Measurements from ENCODE around the gene LAMTOR1.
A peak's percentile ranks its signal among the peaks of the same experiment; 100 is the strongest.

LAMTOR1 gene

GRCh38 chr11:72116019-72116755 lies 13.1 kb upstream of the LAMTOR1 start:
- H3K36me3 ChIP-seq (ENCODE audit: insufficient read depth, low read length): no peaks in the 10 kb centered on the region
- H3K27me3 ChIP-seq (ENCODE audit: control insufficient read depth in 1 of 2, insufficient read depth in 2 of 2, low read length in 2 of 2): no peaks in the 10 kb centered on the region
- no peaks in the 10 kb centered on the region for H3K9me3 ChIP-seq (ENCODE audit: low read length)
- H3K4me3 ChIP-seq (ENCODE audit: low read depth in 1 of 2, low read length in 2 of 2): no peak overlapping the region
- H3K27ac ChIP-seq (ENCODE audit: low read depth, low read length): no peak overlapping the region
- H3K9ac ChIP-seq (ENCODE audit: low read length): no peak overlapping the region
- H3K4me1 ChIP-seq (ENCODE audit: insufficient read depth, low read length): peaks cover 9% of the 10 kb centered on the region

GRCh38 chr11:72114570-72114969 lies 11.5 kb upstream of the LAMTOR1 start:
- H3K4me1 ChIP-seq (ENCODE audit: insufficient read depth, low read length): peaks cover 12% of the 10 kb centered on the region
- no peak overlapping the region for H3K9ac ChIP-seq (ENCODE audit: low read length)
- H3K9me3 ChIP-seq (ENCODE audit: low read length): no peaks in the 10 kb centered on the region
- no peak overlapping the region for H3K27ac ChIP-seq (ENCODE audit: low read depth, low read length)
- H3K36me3 ChIP-seq (ENCODE audit: insufficient read depth, low read length): peaks cover 16% of the 10 kb centered on the region
- no peaks in the 10 kb centered on the region for H3K27me3 ChIP-seq (ENCODE audit: control insufficient read depth in 1 of 2, insufficient read depth in 2 of 2, low read length in 2 of 2)
- H3K4me3 ChIP-seq (ENCODE audit: low read depth in 1 of 2, low read length in 2 of 2): no peak overlapping the region

- Histone ChIP-seq H3K4me1 (ENCODE audit: insufficient read depth, low read length) (peaks cover 12% of the 10 kb centered on the region), H3K9me3 (ENCODE audit: low read length) (no peaks in the 10 kb centered on the region), H3K36me3 (ENCODE audit: insufficient read depth, low read length) (peaks cover 21% of the 10 kb centered on the region), H3K27me3 (ENCODE audit: control insufficient read depth in 1 of 2, insufficient read depth in 2 of 2, low read length in 2 of 2) (no peaks in the 10 kb centered on the region), H3K4me3 (ENCODE audit: low read depth in 1 of 2, low read length in 2 of 2) (peak overlapping the region in 1 of 2 donors; percentile 63), H3K9ac (ENCODE audit: low read length) (peak overlapping the region; percentile 88), H3K27ac (ENCODE audit: low read depth, low read length) (peak overlapping the region; percentile 91)
These were observed 10.1 kb upstream of the LAMTOR1 start for GRCh38 chr11:72112978-72113808.

- Histone ChIP-seq H3K9ac (ENCODE audit: low read length) (peak within 1 kb of the TSS; percentile 88), H3K27ac (ENCODE audit: low read depth, low read length) (peak within 1 kb of the TSS; percentile 96), H3K27me3 (ENCODE audit: control insufficient read depth in 1 of 2, insufficient read depth in 2 of 2, low read length in 2 of 2) (no peaks in the 10 kb centered on the region), H3K9me3 (ENCODE audit: low read length) (no peaks in the 10 kb centered on the region), H3K36me3 (ENCODE audit: insufficient read depth, low read length) (peaks cover 26% of the 10 kb centered on the region), H3K4me1 (ENCODE audit: insufficient read depth, low read length) (peaks cover 12% of the 10 kb centered on the region), H3K4me3 (ENCODE audit: low read depth in 1 of 2, low read length in 2 of 2) (peak within 1 kb of the TSS; percentile 57 to 63)
These were observed 9.3 kb upstream of the LAMTOR1 start, which contains the start of gene ANAPC15 for GRCh38 chr11:72112143-72112977. Gene ANAPC15 (minus strand): TSS chr11:72112695. CDS start chr11:72111276, 1,419 bp downstream.

GRCh38 chr11:72111300-72112142 lies 8.4 kb upstream of the LAMTOR1 start:
- H3K4me3 ChIP-seq (ENCODE audit: low read depth in 1 of 2, low read length in 2 of 2): peak overlapping the region; percentile 33 to 63
- H3K36me3 ChIP-seq (ENCODE audit: insufficient read depth, low read length): peaks cover 28% of the 10 kb centered on the region
- peak overlapping the region; percentile 88 for H3K9ac ChIP-seq (ENCODE audit: low read length)
- H3K4me1 ChIP-seq (ENCODE audit: insufficient read depth, low read length): peaks cover 12% of the 10 kb centered on the region
- no peaks in the 10 kb centered on the region for H3K27me3 ChIP-seq (ENCODE audit: control insufficient read depth in 1 of 2, insufficient read depth in 2 of 2, low read length in 2 of 2)
- H3K27ac ChIP-seq (ENCODE audit: low read depth, low read length): peak overlapping the region; percentile 96
- no peaks in the 10 kb centered on the region for H3K9me3 ChIP-seq (ENCODE audit: low read length)

- Histone ChIP-seq H3K36me3 (ENCODE audit: insufficient read depth, low read length) (peaks cover 25% of the 10 kb centered on the region), H3K9me3 (ENCODE audit: low read length) (no peaks in the 10 kb centered on the region), H3K27me3 (ENCODE audit: control insufficient read depth in 1 of 2, insufficient read depth in 2 of 2, low read length in 2 of 2) (no peaks in the 10 kb centered on the region), H3K27ac (ENCODE audit: low read depth, low read length) (no peak within 1 kb of the TSS), H3K9ac (ENCODE audit: low read length) (no peak within 1 kb of the TSS), H3K4me1 (ENCODE audit: insufficient read depth, low read length) (peaks cover 22% of the 10 kb centered on the region), H3K4me3 (ENCODE audit: low read depth in 1 of 2, low read length in 2 of 2) (no peak within 1 kb of the TSS)
These were observed 2.8 kb upstream of the LAMTOR1 start, which contains the start of gene TOMT for GRCh38 chr11:72105888-72106287. Gene TOMT (plus strand): TSS chr11:72105924. CDS start chr11:72105952, 28 bp downstream.

- Histone ChIP-seq H3K27ac (ENCODE audit: low read depth, low read length) (peak overlapping the region; percentile 88), H3K9me3 (ENCODE audit: low read length) (no peaks in the 10 kb centered on the region), H3K9ac (ENCODE audit: low read length) (peak overlapping the region; percentile 58), H3K27me3 (ENCODE audit: control insufficient read depth in 1 of 2, insufficient read depth in 2 of 2, low read length in 2 of 2) (no peaks in the 10 kb centered on the region), H3K4me3 (ENCODE audit: low read depth in 1 of 2, low read length in 2 of 2) (peak overlapping the region in 1 of 2 donors; percentile 69), H3K36me3 (ENCODE audit: insufficient read depth, low read length) (peaks cover 23% of the 10 kb centered on the region), H3K4me1 (ENCODE audit: insufficient read depth, low read length) (peaks cover 39% of the 10 kb centered on the region)
These were observed 664 bp upstream of the LAMTOR1 start for GRCh38 chr11:72103754-72104167.

GRCh38 chr11:72102631-72102945 lies 509 bp downstream of the LAMTOR1 start:
- H3K27ac ChIP-seq (ENCODE audit: low read depth, low read length): peak overlapping the region; percentile 97
- H3K27me3 ChIP-seq (ENCODE audit: control insufficient read depth in 1 of 2, insufficient read depth in 2 of 2, low read length in 2 of 2): no peaks in the 10 kb centered on the region
- H3K4me3 ChIP-seq (ENCODE audit: low read depth in 1 of 2, low read length in 2 of 2): peak overlapping the region; percentile 79 to 99
- H3K9me3 ChIP-seq (ENCODE audit: low read length): no peaks in the 10 kb centered on the region
- H3K4me1 ChIP-seq (ENCODE audit: insufficient read depth, low read length): peaks cover 39% of the 10 kb centered on the region
- peak overlapping the region; percentile 81 for H3K9ac ChIP-seq (ENCODE audit: low read length)
- peaks cover 32% of the 10 kb centered on the region for H3K36me3 ChIP-seq (ENCODE audit: insufficient read depth, low read length)

- no peaks in the 10 kb centered on the region for H3K9me3 ChIP-seq (ENCODE audit: low read length)
- H3K36me3 ChIP-seq (ENCODE audit: insufficient read depth, low read length): peaks cover 32% of the 10 kb centered on the region
- peaks cover 39% of the 10 kb centered on the region for H3K4me1 ChIP-seq (ENCODE audit: insufficient read depth, low read length)
- peak overlapping the region; percentile 79 to 99 for H3K4me3 ChIP-seq (ENCODE audit: low read depth in 1 of 2, low read length in 2 of 2)
- H3K9ac ChIP-seq (ENCODE audit: low read length): peak overlapping the region; percentile 81
- H3K27me3 ChIP-seq (ENCODE audit: control insufficient read depth in 1 of 2, insufficient read depth in 2 of 2, low read length in 2 of 2): no peaks in the 10 kb centered on the region
- peak overlapping the region; percentile 97 for H3K27ac ChIP-seq (ENCODE audit: low read depth, low read length)
These were observed 935 bp downstream of the LAMTOR1 start for GRCh38 chr11:72102162-72102561.

- no peak overlapping the region for H3K9ac ChIP-seq (ENCODE audit: low read length)
- peaks cover 39% of the 10 kb centered on the region for H3K4me1 ChIP-seq (ENCODE audit: insufficient read depth, low read length)
- no peak overlapping the region for H3K4me3 ChIP-seq (ENCODE audit: low read depth in 1 of 2, low read length in 2 of 2)
- H3K27me3 ChIP-seq (ENCODE audit: control insufficient read depth in 1 of 2, insufficient read depth in 2 of 2, low read length in 2 of 2): no peaks in the 10 kb centered on the region
- H3K36me3 ChIP-seq (ENCODE audit: insufficient read depth, low read length): peaks cover 39% of the 10 kb centered on the region
- H3K27ac ChIP-seq (ENCODE audit: low read depth, low read length): no peak overlapping the region
- H3K9me3 ChIP-seq (ENCODE audit: low read length): no peaks in the 10 kb centered on the region
These were observed 2.6 kb downstream of the LAMTOR1 start for GRCh38 chr11:72100462-72100861.

All from muscle layer of colon (tissue), 2 donors.